ENCODE results near the gene MED7.
A peak's percentile ranks its signal among the peaks of the same experiment; 100 is the strongest.

Gene MED7

GRCh38 chr5:157177953-157178352, 35.3 kb upstream of the MED7 start:
- Histone ChIP-seq H3K9me3 (ENCODE audit: control insufficient read depth, insufficient read depth, low read length) (no peaks in the 10 kb centered on the region), H3F3A (ENCODE audit: control insufficient read depth, insufficient read depth) (no peaks in the 10 kb centered on the region), H3K36me3 (ENCODE audit: control insufficient read depth, low read length) (no peaks in the 10 kb centered on the region), H3K9me2 (replicated peaks; ENCODE audit: control insufficient read depth, low read length) (no peaks in the 10 kb centered on the region), H3K4me3 (ENCODE audit: low read length) (no peak overlapping the region), H3K4me1 (ENCODE audit: control insufficient read depth, low read length) (peaks cover 3% of the 10 kb centered on the region), H3K79me2 (ENCODE audit: control insufficient read depth, low read length) (no peaks in the 10 kb centered on the region), H3K27me3 (ENCODE audit: control insufficient read depth, low read length) (peaks cover 18% of the 10 kb centered on the region), H4K20me1 (ENCODE audit: control insufficient read depth, insufficient read depth, low read depth, low read length) (no peaks in the 10 kb centered on the region), H3K4me2 (ENCODE audit: low read length) (no peak overlapping the region), H3K27ac (ENCODE audit: low read depth, low read length) (no peak overlapping the region)
- no peak for TF ChIP-seq EZH2phosphoT487 (IDR thresholded peaks at IDR 0.05; ENCODE audit: borderline replicate concordance, low read length)
- TF ChIP-seq CTCF (IDR thresholded peaks at IDR 0.05; ENCODE audit: low read depth, low read length, poor library complexity, severe bottlenecking): no peak

- H3K27me3 ChIP-seq (ENCODE audit: control insufficient read depth, low read length): peaks cover 5% of the 10 kb centered on the region; the same call in 1 of the 2 replicates
- no peaks in the 10 kb centered on the region for H3K79me2 ChIP-seq (ENCODE audit: control insufficient read depth, low read length)
- H3F3A ChIP-seq (ENCODE audit: control insufficient read depth, insufficient read depth): no peaks in the 10 kb centered on the region
- H3K27ac ChIP-seq (ENCODE audit: low read depth, low read length): no peak overlapping the region
- H3K9me2 ChIP-seq (replicated peaks; ENCODE audit: control insufficient read depth, low read length): no peaks in the 10 kb centered on the region
- no peaks in the 10 kb centered on the region for H3K36me3 ChIP-seq (ENCODE audit: control insufficient read depth, low read length)
- TF ChIP-seq EZH2phosphoT487 (IDR thresholded peaks at IDR 0.05; ENCODE audit: borderline replicate concordance, low read length) (no peak), CTCF (IDR thresholded peaks at IDR 0.05; ENCODE audit: low read depth, low read length, poor library complexity, severe bottlenecking) (no peak)
- peaks cover 3% of the 10 kb centered on the region; the same call in 1 of the 2 replicates for H3K9me3 ChIP-seq (ENCODE audit: control insufficient read depth, insufficient read depth, low read length)
- H3K4me1 ChIP-seq (ENCODE audit: control insufficient read depth, low read length): peaks cover 18% of the 10 kb centered on the region
- no peaks in the 10 kb centered on the region for H4K20me1 ChIP-seq (ENCODE audit: control insufficient read depth, insufficient read depth, low read depth, low read length)
- H3K4me3 ChIP-seq (ENCODE audit: low read length): no peak overlapping the region
- H3K4me2 ChIP-seq (ENCODE audit: low read length): no peak overlapping the region
Measured at GRCh38 chr5:157175071-157175612, 32.5 kb upstream of the MED7 start.

- Histone ChIP-seq H3K4me3 (ENCODE audit: low read length) (peak overlapping the region; percentile 54), H3K79me2 (ENCODE audit: control insufficient read depth, low read length) (no peaks in the 10 kb centered on the region), H3K4me2 (ENCODE audit: low read length) (peak overlapping the region; percentile 71), H3K27ac (ENCODE audit: low read depth, low read length) (peak overlapping the region; percentile 39), H3F3A (ENCODE audit: control insufficient read depth, insufficient read depth) (no peaks in the 10 kb centered on the region), H3K27me3 (ENCODE audit: control insufficient read depth, low read length) (peaks cover 2% of the 10 kb centered on the region), H4K20me1 (ENCODE audit: control insufficient read depth, insufficient read depth, low read depth, low read length) (no peaks in the 10 kb centered on the region), H3K36me3 (ENCODE audit: control insufficient read depth, low read length) (no peaks in the 10 kb centered on the region), H3K9me2 (replicated peaks; ENCODE audit: control insufficient read depth, low read length) (no peaks in the 10 kb centered on the region), H3K4me1 (ENCODE audit: control insufficient read depth, low read length) (peaks cover 20% of the 10 kb centered on the region), H3K9me3 (ENCODE audit: control insufficient read depth, insufficient read depth, low read length) (peaks cover 3% of the 10 kb centered on the region)
- TF ChIP-seq CTCF (IDR thresholded peaks at IDR 0.05; ENCODE audit: low read depth, low read length, poor library complexity, severe bottlenecking) (no peak), EZH2phosphoT487 (IDR thresholded peaks at IDR 0.05; ENCODE audit: borderline replicate concordance, low read length) (no peak)
Measured at GRCh38 chr5:157172403-157172802, 29.7 kb upstream of the MED7 start.

Data from DOHH2 (cell line).